Globus pallidus (tissue), 1 donor: ENCODE data around the gene CD79A.

Source experiments
- DNase-seq: peaks from one replicate; pipeline ENCODE4 v3.0.0-alpha.2; 2015; ENCODE audit warnings: low spot score

Gene CD79A

DNA sequence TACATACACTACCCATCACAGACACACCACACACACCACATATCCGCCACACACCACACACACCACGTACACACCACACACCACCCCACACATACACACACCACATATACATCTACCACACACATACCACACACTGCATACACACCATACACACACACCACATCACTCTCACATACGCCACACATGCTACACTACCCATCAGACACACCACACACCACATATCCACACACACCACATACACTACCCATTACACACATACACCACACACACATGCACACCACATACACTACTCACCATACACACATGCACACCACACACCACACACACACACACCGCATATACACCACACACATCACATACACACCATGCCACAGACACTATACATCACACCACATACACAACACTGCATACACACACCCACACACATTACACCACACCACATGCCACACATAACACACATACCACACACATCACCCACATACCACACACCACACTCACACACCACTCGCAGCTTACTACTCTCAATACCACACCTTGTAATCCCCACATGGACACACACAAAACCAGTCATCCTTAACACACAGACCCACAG is 41.7 kb downstream of the CD79A start:
- no peak for DNase-seq

DNA sequence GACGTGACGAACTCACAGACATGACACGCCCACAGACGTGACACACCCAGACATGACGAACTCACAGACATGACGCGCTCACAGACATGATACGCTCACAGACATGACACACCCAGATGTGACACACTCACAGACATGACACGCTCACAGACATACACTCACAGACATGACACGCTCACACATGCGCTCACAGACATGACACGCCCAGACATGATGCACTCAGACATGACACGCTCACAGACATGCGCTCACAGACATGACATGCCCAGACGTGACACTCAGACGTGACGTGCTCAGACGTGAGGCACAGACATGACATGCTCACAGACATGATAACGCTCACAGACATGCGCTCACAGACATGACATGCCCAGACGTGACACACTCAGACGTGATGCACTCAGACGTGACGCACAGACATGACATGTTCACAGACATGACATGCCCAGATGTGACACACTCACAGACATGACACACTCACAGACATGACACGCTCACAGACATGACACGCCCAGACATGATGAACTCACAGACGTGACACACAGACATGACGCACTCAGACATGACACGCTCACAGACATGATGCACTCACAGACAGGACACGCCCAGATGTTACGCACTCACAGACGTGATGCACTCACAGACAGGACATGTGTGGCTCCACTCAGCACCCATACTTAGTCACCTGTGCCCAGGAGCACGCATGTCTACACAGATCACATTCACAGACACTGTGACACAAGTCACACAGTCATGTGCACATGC is 43.1 kb downstream of the CD79A start:
- no peak for DNase-seq

DNA sequence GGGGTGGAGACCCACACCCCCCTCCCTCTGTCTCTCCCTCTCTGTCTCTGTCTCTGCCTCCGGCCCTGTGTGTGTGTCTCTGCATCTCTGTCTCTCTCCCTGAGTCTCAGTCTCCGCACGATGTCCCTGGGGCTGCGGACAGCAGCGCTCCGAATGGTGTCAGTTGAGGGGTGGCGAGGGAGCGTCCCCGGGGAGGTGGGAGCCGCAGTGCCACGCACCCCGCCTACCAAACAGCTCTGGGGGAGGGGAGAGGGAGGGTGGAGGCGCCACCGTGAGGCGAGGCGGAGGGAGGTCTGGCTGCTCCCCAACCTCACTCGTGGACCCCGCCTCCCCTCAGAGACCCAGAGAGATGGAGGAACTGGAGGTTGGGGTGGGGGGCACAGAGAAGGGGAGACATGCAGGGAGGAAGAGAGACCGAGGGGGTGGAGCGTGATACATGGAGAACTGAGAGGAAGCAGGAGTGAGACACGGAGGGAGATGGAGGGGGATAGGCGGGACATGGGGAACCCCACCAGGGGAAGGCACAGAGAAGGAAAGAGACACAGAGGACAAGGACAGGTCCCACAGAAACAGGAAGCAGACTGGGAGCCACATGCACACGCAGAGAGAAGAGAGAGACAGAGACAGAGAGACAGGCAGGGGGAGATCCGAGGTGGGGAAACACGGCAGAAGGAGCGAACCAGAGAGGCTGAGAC is 44.0 kb downstream of the CD79A start:
- DNase-seq, result no peak

DNA sequence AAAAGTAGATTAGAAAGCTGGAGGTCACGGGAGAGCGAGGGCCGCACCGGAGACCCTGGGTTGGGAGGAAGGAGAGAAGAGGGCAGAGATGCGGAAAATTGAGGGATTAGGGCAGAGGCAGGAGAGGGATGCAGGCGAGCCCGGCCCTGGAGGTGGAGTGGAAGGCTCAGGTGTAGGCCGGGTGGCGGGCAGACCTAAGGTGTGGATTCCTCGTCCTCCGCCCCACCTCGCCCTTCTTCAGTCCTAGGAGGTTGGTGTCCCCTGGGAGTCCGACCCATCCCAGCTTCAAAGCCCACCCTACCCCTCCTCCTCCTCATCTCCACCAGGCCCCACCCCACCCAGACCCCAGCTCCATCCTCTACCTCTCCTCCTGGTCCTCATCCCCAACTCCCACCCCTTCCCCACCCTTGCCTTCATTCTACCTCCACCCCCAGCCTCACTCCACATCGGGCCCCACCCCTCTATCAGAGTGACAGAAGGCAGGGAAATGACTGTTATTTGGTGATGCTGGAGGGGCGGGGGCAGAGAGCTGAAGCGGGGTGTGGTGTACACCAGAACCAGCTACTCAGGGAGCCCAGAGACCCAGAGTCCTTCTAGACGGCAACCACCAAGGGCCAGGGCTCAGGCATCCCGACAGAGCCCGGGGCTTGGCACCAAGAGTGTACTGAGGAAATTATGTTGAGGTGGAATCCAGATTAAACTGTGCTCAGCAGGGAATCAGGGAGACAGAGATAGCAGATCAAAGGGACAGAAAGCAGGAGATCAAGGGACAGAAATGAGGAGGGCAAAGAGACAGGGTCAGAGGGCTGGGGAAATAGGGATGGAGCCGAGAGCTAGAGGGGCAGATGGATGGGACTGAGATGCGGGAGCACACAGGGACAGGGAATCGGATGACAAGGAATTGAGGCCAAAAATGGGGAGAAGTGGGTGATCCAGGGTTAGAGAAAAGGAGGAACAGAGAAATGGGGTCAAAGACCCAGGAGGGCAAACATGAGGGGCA is 44.8 kb downstream of the CD79A start:
- no peak for DNase-seq

DNA sequence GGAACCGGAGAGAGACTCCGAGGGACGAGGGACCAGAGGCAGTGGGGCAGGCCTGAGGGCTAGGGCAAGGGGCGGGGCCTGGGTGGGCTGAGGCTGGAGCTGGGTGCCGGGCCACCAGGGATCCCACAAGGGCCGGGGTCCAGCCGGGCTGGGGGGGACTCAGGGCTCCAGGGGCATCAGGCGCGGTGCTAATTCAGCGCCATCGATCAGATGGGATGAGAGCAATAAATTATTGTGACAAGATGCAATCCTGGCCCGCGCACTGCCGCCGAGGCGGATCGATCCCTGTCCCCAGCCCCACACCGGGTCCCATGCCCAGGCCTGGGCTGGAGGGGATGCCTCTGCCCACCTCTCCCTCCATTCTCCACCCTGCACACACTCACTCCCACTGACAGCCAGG is 45.5 kb downstream of the CD79A start:
- DNase-seq, result no peak

DNA sequence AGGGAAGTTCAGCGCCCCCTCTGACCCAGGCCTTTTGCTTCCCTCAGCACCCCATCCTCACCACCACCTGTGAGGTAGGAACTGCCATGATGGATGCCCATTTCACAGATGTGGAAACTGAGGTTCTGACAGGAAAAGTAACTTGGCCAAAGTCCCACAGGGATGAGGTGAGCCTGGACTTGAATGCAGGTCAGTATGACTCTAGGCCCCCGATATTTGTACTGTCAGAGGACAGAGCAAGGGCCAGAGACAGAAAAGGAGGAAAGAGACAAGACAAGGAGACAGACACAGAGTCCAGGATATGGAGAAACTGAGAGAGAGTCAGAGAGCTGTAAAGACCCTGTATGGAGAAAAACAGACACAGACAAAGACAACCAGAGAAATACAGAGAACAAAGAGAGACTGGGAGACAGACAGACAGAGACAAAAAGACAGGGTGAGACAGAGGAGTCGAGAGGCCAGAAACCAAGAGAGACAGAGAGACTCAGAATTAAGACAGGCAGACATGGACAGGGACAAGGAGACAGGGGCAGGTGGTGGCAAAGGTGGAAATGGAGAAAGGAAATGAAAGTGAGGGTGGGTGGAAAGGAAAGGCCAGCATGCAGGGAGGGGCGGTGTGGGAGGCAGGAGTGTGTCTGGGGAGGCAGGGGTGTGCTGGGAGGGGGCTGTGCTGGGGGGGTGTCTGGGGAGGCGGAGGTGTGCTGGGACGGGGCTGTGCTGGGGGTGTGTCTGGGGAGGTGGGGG is 46.1 kb downstream of the CD79A start:
- no peak for DNase-seq

DNA sequence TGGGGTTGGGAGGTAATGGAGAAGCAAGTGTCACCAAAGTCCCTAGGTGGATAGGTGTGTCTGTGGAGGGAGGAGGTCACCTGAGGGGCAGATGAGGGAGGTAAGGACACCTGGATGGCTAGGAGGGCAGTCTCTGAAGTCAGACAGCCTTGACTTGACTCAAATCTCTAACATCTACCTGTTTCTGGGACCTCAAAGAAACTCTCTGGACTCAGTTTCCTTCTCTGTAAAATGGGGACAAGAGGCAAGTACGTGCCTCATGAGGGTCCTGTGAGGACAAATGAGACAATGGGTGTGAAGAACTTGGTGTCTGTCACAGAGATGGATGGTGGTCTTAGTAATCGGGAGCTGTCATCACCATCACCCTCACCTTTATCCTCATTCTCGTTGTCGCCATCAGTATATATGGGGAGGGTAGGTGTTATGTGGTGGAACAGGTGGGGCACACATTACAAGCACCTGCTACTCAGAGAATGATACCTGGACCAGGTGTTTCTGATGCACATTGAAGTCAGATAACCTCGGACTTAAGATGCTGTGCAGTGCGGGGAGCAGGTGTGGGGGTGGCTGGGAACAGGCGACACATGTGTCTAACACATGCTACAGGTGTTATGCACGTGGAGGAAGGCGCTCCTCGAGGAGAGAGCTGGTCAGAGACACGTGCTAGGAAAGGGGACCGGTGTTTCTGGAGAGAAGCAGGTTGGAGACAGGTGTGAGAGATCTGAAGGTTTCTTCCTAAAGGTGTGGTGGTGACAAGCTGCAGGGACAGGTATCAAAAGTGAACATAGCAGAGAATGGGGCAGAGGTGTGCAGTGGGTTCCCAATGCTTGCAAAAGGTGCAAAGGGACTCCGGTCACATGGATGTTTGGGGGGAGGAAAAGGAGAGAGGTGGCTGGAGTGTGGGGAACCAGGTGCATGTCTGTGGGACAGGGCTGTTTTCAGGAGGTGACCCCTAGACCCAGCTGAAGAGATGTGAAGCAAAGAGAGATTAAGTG is 47.4 kb downstream of the CD79A start:
- DNase-seq, result no peak

DNA sequence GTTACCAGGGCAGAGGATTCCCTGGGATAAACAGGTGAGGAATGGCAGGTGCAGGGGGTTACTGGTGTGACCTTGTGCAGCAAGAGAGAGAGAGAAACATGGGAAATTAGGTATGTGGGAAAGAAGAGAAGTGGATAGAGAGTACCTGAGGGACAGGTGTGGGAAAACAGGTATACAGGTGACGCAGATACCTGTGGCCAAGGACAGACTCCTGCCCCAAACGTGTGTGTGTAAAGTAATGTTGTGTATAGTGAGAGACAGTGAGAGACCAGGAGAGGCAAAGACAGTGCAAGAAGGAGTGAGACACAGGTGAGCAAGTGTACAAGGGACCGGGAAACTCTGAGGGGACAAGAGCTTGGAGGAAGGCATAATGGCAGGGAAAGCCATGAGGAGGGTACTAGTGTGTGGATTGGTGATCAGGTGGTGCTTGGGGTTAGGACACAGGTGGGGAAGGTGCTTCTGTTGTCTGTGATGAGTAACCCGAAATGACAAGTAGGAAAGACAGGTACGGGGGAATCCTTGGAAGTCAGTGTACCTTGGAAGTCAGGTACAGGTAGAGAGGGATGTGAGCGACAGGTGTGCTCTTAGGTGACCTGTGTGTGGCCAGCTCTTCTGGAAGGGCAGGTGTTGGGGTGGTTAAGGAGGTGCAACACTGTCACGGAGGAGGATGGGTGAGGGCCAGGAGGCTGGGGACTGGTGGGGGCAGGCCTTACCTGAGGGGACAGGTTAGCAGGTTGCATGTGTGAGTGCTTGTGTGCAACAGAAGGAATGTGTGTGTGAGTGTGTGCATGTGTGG is 48.3 kb downstream of the CD79A start:
- no peak for DNase-seq

DNA sequence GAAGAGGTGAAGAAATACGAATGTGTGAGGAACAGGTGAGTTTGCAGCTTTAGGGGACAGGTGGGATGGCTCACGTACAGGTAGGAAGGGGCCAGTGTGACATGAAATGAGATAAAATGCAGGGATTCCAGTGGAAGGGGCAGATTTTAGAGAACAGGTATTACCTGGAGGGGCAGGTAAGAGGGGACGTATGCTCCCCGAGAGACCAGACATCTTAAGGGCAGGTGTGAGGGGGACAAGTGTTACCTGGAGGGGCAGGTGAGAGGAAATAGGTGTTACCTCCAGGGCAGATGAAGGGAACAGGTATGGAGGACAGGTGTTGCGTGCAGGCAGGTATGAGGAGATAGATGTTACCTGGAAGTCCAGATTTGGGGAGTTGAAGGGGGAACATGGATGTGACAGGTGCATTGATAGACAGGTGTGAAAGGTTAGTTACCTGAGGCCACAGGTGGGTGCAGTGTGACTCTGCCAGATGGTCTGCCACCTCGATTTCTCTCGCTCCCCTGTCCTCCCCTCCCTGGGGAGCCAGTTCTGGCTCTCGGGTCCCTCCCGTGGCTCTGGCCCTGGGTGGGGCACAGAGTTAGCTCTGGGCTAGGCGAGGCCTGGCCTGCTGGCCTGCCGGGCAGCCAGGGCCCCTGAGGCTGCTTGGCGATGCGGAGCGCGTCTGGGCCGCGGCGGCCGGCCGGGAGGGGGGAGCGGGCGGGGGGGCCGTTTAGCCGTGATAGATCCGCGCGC is 49.1 kb downstream of the CD79A start:
- DNase-seq, result no peak

DNA sequence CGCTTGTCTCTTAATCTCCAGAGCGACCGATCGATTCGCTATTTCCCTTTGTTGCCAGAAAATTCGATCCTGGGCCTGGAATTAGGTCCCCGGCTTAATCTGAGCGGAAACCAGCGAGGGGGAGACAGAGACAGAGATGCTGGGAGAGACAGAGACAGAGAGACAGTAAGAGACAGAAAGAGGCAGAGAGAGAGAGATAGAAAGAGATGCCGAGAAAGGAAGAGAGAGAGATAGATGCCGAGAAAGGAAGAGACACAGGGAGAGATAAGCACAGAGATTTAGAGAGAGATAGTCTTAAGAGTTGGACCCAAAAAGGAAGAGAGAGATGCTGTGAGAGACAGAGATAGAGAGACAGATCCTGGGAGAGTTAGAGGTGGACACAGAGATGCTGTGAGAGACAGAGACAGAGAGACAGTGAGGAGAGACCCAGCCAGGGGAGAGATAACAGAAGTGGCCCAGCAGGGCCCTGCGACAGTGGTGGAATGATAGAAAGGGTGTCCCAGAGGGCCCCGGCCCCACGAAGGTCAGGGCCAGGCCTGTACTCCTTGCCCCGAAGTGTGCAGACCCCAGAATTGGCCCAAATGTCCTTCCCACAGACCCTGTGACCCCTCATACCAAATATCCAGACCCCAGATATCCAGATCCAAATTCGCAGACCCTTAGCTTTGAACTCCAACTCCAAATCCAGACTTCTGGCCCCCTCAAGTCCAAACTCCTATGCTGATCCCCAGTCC is 49.9 kb downstream of the CD79A start:
- DNase-seq, result no peak

DNA sequence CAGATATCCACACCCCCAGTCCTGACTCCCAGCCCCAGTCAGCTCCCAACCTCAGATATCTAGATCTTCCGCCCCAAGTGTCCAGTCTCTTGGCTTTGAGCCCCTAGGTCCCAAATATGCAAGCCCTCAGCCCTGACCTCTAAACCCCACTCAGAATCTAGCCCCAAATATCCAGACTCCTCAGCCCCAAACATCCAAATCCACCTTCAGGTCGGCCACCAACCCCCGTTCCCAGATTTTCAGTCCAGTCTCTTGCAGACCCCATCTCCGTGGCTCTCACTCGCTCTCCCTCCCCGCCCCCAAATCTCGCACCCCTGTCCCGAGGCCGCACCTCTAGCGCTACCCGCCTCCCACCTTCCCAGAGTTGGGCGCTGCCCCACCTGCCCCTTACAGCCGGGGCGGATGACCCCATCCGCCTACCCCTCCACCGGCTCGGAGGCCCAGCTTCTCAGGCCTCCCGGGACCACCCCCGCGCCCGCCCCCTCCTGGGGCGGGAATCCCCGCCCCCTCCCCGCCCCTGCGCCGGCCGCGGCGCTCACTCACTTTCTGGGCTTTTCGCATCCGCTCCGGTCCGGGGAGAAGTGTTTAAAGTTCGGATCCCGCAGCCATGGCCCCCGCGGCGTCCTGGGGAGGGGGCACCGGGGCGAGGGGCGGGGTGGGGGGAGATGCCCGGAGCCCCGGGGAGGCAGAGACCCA is 50.6 kb downstream of the CD79A start:
- no peak for DNase-seq

DNA sequence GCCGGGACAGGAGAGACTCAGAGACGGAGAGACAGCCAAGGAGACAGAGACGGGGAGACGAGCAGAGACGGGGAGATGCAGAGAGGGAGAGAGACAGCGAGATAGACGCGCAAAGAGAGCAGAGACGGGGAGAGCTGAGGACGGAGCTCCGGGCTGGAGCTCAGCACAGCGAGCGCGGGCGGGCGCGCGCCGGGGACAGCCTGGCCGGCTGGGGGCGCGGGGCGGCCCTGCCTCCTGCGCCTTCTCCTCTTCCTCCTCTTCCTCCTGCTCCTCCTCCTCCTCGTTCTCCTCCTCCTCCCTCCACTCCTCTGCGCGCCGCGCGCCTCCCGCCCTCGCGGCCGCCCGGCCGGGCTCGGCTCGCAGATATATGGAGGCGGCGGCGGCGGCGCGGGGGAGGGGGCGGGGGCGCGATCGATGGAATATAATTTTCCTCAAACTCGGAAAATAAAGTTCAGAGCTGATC is 51.2 kb downstream of the CD79A start, which contains the start of gene ERFL:
Gene ERFL, minus strand, starts transcription at position 229 of the 463 bp plus-strand sequence. CDS start 15,530 bp downstream, outside the sequence.
- no peak for DNase-seq

DNA sequence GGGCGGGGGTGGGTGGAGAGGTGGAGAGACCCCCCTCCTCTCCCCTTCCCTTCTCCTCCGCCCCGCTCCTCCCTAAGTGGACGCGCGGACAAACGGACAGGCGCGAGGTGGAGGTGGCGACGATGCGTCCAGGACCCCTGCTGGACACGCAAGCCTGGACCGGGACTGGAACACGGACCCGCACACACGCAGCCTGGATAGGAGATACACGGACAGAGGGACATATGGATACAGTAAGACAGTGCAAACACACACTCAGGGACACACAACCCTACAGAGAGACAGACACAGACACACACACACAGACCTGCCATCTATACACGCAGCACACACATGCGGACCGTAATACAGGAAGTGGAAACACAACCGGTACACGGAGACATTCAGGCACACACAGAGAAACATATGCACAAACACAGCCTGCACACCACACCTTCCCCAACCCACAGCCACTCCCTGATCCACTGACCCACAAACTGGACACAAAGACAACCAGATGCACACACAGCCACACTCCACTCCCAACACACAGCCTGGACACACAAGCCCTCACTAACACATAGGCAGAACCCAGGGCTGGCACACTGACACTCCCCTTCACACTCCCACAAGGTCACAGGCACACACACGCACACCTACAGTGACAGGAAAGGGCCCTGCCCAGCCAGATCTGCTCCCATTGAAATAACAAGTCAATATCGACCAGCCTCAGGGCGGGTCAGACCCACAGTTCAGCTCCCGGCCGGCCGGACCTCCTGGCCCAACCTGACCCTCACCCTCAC is 51.9 kb downstream of the CD79A start:
- DNase-seq, result no peak

DNA sequence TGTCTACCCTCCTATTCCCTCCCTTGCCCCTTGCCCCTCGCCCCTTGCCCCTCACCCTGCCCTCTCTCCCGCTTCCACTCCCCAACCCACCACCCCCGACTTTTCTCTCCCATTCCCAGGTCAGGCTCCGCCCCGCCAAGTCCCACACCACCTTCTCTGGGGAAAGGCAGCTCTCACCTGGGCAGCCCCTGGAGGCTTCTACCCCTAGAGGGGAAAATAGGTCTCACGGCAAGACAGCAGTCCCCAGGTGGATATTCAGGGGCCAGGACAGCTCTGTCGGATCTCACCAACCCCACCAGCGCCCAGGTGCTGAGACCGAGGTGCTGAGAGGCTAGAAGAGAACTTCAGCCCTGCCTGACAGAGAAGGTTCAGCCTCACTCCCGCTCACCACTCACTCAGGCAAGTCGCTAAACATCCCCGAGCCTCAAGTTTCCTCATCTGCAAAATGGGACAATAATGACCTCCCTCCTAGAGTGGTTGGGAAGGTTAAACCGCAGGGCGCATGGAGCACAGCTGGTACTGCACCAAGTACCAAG is 52.5 kb downstream of the CD79A start:
- DNase-seq, result no peak

DNA sequence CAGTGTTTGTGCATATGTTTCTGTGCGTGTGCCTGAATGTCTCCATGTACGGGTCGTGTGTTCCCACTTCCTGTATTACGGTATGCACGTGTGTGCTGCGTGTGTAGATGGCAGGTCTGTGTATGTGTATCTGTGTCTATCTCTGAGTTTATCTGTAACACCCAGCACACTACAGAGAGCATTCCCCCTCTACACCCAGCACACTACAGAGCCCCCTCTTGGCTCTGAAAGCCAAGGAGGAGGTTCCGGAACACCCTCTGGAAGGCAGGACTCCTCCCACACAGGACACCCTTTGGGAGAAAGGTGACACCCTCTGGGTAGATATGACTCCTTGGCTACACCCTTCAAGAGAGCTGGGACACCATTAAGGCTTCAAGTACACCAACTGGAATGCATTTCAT is 53.2 kb downstream of the CD79A start:
- DNase-seq, result no peak
